ENCODE data around the gene DCK. TPM values are rescaled to one million over a fixed set of nuclear protein-coding genes. Genes with fewer than 3 reads are reported as not detected.

The DCK gene
- total RNA-seq, 1 experiment from 2014 or later = 13.7 TPM

DNA sequence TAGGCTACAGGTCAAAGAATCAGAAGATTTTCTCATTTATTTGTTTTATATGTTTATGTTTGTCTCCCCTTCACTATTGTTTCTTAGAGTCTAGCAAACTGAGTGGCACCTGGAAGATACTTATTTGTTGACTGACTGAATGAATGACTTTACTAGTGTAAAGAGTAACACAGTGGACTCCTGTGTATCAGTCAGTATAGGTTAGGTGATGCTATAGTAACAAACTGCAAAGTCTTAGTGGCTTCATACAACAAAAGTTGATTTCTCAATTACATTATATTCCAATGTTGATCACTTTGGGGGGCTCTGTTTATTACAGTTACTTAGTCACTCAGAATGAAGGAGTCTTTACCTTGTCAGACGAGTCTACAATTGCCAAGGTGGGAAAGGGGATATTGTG, 76.6 kb downstream of the DCK start:
- H2BK5ac ChIP-seq (ENCODE audit: insufficient read length, low read length) = no peak overlapping the region
- no peaks in the 10 kb centered on the region for H4K20me1 ChIP-seq (ENCODE audit: control insufficient read depth, insufficient read depth, insufficient read length)
- H4K91ac ChIP-seq (ENCODE audit: insufficient read length, low read depth, low read length) = no peak overlapping the region
- Mint-ChIP-seq H3K4me3 (no peak overlapping the region), H3K4me1 (peaks cover 0 to 6% of the 10 kb centered on the region in 2 experiments; a peak in 1 of 4 replicates), H3K9me3 (no peaks in the 10 kb centered on the region; a peak in 1 of 5 replicates), H3K36me3 (ENCODE audit: insufficient read depth in 1 of 3, low read depth in 3 of 3) (no peaks in the 10 kb centered on the region), H3K27ac (no peak overlapping the region), H3K27me3 (ENCODE audit: low read depth) (no peaks in the 10 kb centered on the region)
- H3K79me1 ChIP-seq (ENCODE audit: insufficient read depth, low read depth, low read length, poor library complexity, severe bottlenecking) = no peaks in the 10 kb centered on the region
- no peak overlapping the region for H2AFZ ChIP-seq (ENCODE audit: low read length)
- no peak overlapping the region for H2BK12ac ChIP-seq (ENCODE audit: insufficient read length, low read depth, low read length)
- H3K14ac ChIP-seq (ENCODE audit: insufficient read depth, low read length) = no peak overlapping the region
- H3K9ac ChIP-seq (ENCODE audit: extremely low read depth, insufficient read length, low read length) = no peak overlapping the region
- H3K79me2 ChIP-seq (ENCODE audit: insufficient read depth, low read length) = no peaks in the 10 kb centered on the region
- H3K23ac ChIP-seq (ENCODE audit: insufficient read length, low read depth, low read length) = no peak overlapping the region
- H2BK120ac ChIP-seq (ENCODE audit: low read depth, low read length, poor library complexity, severe bottlenecking) = no peak overlapping the region
- no peak for TF ChIP-seq CTCF (conservative IDR thresholded peaks at IDR 0.05)
- no peak overlapping the region for H4K8ac ChIP-seq (replicated peaks; ENCODE audit: insufficient read length, low read depth, low read length)
- H3T11ph ChIP-seq (ENCODE audit: low read length) = no peak overlapping the region
- no peak for DNase-seq
- no peaks in the 10 kb centered on the region for H3K9me3 ChIP-seq (ENCODE audit: control insufficient read depth, low read depth, low read length)
- H2BK15ac ChIP-seq (ENCODE audit: low read depth, low read length) = no peak overlapping the region
- H3K27ac ChIP-seq (ENCODE audit: insufficient read length, low read depth, low read length) = no peak overlapping the region
- H2BK20ac ChIP-seq (ENCODE audit: low read depth, low read length, poor library complexity, severe bottlenecking) = no peak overlapping the region
- H3K56ac ChIP-seq (ENCODE audit: insufficient read length, low read depth, low read length) = no peak overlapping the region
- WGBS (ENCODE audit: extremely low coverage, insufficient read length, low lambda C conversion rate) = no CpG with 5 or more reads among the region's 1 CpG
- H4K5ac ChIP-seq (ENCODE audit: insufficient read length, low read depth, low read length) = no peak overlapping the region
- H3K4ac ChIP-seq (ENCODE audit: low read depth, low read length) = no peak overlapping the region
- no peaks in the 10 kb centered on the region for H3K23me2 ChIP-seq (ENCODE audit: insufficient read length, low read depth, low read length, poor library complexity, severe bottlenecking)
- no peaks in the 10 kb centered on the region for H3K27me3 ChIP-seq (ENCODE audit: insufficient read depth, low read length)
- H2AK5ac ChIP-seq (ENCODE audit: insufficient read length, low read length) = no peak overlapping the region
- H3K4me2 ChIP-seq (ENCODE audit: insufficient read depth, insufficient read length, low read length) = no peak overlapping the region
- no peak overlapping the region for H3K18ac ChIP-seq (ENCODE audit: insufficient read length, low read depth, low read length)
- H3K4me1 ChIP-seq (ENCODE audit: insufficient read depth, low read length) = no peaks in the 10 kb centered on the region

Measured in H9 (cell line).